Ascending aorta (tissue), 2 donors: ENCODE results near the gene EP400. TPM values are rescaled to one million over a fixed set of nuclear protein-coding genes. Genes with fewer than 3 reads are reported as not detected.

Experiments used
- DNase-seq, 2 donors: peaks; one replicate each; pipeline ENCODE4 v3.0.0-alpha.2; 2019; ENCODE audit warnings: low spot score in 2 of 2
- H3K27ac ChIP-seq, 2 donors: fragments of 200-600 bp; sonication (generic); one replicate each; pipeline ENCODE4 v1.5.1; 2016 to 2017; ENCODE audit warnings: mild to moderate bottlenecking in 1 of 2
- H3K27me3 ChIP-seq: fragments of 200-600 bp; sonication (generic); one replicate; pipeline ENCODE4 v1.5.1; 2017
- H3K36me3 ChIP-seq, 2 donors: fragments of 200-600 bp; sonication (generic); one replicate each; pipeline ENCODE4 v1.5.1; 2016
- H3K4me1 ChIP-seq, 2 donors: fragments of 200-600 bp; sonication (generic); one replicate each; pipeline ENCODE4 v1.5.1; 2016 to 2017; ENCODE audit warnings: mild to moderate bottlenecking in 1 of 2
- H3K4me3 ChIP-seq, 2 donors: fragments of 200-600 bp; sonication (generic); one replicate each; pipeline ENCODE4 v1.5.1; 2016 to 2017; ENCODE audit warnings: mild to moderate bottlenecking in 1 of 2
- H3K9me3 ChIP-seq, 2 donors: fragments of 200-600 bp; sonication (generic); one replicate each; pipeline ENCODE4 v1.5.1; 2016
- CTCF ChIP-seq, 3 experiments: fragments of 200-600 bp in 2 of 3; fragments of 450-650 bp in 1 of 3; sonication (generic) in 2 of 3; IDR thresholded peaks; one replicate each; pipeline ENCODE4 v1.5.1; 2016 to 2019; ENCODE audit warnings: antibody characterized with exemption in 3 of 3, mild to moderate bottlenecking in 1 of 3, moderate library complexity in 1 of 3
- intact Hi-C: fragments of 100-400 bp; cut with DNase I; formaldehyde crosslinking; loops from one replicate; pipeline ENCODE4 v1.15.1; 2023
- total RNA-seq: library from RNA; depleted of rRNA; stranded (reverse); fragments of >200 nt; gene quantifications from one replicate; pipeline ENCODE4 v1.1.0, GENCODE V29; 2016

Gene EP400
- total RNA-seq, 1 donor from 2014 or later, result 23.3 TPM

GRCh38 chr12:131943389-131943788, 6.4 kb upstream of the EP400 start:
- Histone ChIP-seq H3K9me3 (no peaks in the 10 kb centered on the region), H3K27me3 (no peaks in the 10 kb centered on the region), H3K4me1 (no peaks in the 10 kb centered on the region), H3K4me3 (no peak overlapping the region), H3K36me3 (peaks cover 22 to 35% of the 10 kb centered on the region in 2 donors), H3K27ac (no peak overlapping the region)
- DNase-seq, result peak in 1 of 2 donors; percentile 35
- intact Hi-C loops, result no loop called here
- no peak for TF ChIP-seq CTCF (IDR thresholded peaks at IDR 0.05)

- DNase-seq, result peak in 1 of 2 donors; percentile 16
- no peaks in the 10 kb centered on the region for H3K27me3 ChIP-seq
- TF ChIP-seq CTCF (IDR thresholded peaks at IDR 0.05), result no peak
- H3K9me3 ChIP-seq, result no peaks in the 10 kb centered on the region
- H3K4me1 ChIP-seq, result no peaks in the 10 kb centered on the region
- peaks cover 21 to 32% of the 10 kb centered on the region in 2 donors for H3K36me3 ChIP-seq
- H3K4me3 ChIP-seq, result no peak overlapping the region
- intact Hi-C loops, result no loop called here
- no peak overlapping the region for H3K27ac ChIP-seq
Measured at GRCh38 chr12:131943876-131944275, 5.9 kb upstream of the EP400 start.

GRCh38 chr12:131944601-131945251, 5.0 kb upstream of the EP400 start:
- intact Hi-C loops, result no loop called here
- no peak overlapping the region for H3K4me3 ChIP-seq
- peak in 1 of 2 donors; percentile 59 for DNase-seq
- no peaks in the 10 kb centered on the region for H3K9me3 ChIP-seq
- no peak overlapping the region for H3K27ac ChIP-seq
- H3K27me3 ChIP-seq, result no peaks in the 10 kb centered on the region
- no peak for TF ChIP-seq CTCF (IDR thresholded peaks at IDR 0.05)
- H3K36me3 ChIP-seq, result peaks cover 16 to 27% of the 10 kb centered on the region in 2 donors
- peaks cover 0 to 5% of the 10 kb centered on the region in 2 donors for H3K4me1 ChIP-seq

- Histone ChIP-seq H3K27me3 (no peaks in the 10 kb centered on the region), H3K36me3 (peaks cover 4 to 18% of the 10 kb centered on the region in 2 donors), H3K9me3 (no peaks in the 10 kb centered on the region), H3K4me3 (no peak overlapping the region), H3K4me1 (peaks cover 3 to 16% of the 10 kb centered on the region in 2 donors), H3K27ac (peak overlapping the region; percentile 27 to 93)
- intact Hi-C loops, result no loop called here
- DNase-seq, result no peak
- no peak for TF ChIP-seq CTCF (IDR thresholded peaks at IDR 0.05)
Measured at GRCh38 chr12:131946757-131947156, 3.0 kb upstream of the EP400 start.

GRCh38 chr12:131947482-131948027, 2.2 kb upstream of the EP400 start:
- Histone ChIP-seq H3K9me3 (no peaks in the 10 kb centered on the region), H3K4me3 (no peak overlapping the region), H3K36me3 (peaks cover 0 to 12% of the 10 kb centered on the region in 2 donors), H3K27ac (peak overlapping the region; percentile 61 to 93), H3K27me3 (no peaks in the 10 kb centered on the region), H3K4me1 (peaks cover 3 to 19% of the 10 kb centered on the region in 2 donors)
- DNase-seq, result no peak
- TF ChIP-seq CTCF (IDR thresholded peaks at IDR 0.05), result no peak
- intact Hi-C loops, result no loop called here
